ENCODE data around the gene YBX1. TPM values are rescaled to one million over a fixed set of nuclear protein-coding genes. Genes with fewer than 3 reads are reported as not detected.

YBX1 gene
- total RNA-seq: 488 TPM

DNA sequence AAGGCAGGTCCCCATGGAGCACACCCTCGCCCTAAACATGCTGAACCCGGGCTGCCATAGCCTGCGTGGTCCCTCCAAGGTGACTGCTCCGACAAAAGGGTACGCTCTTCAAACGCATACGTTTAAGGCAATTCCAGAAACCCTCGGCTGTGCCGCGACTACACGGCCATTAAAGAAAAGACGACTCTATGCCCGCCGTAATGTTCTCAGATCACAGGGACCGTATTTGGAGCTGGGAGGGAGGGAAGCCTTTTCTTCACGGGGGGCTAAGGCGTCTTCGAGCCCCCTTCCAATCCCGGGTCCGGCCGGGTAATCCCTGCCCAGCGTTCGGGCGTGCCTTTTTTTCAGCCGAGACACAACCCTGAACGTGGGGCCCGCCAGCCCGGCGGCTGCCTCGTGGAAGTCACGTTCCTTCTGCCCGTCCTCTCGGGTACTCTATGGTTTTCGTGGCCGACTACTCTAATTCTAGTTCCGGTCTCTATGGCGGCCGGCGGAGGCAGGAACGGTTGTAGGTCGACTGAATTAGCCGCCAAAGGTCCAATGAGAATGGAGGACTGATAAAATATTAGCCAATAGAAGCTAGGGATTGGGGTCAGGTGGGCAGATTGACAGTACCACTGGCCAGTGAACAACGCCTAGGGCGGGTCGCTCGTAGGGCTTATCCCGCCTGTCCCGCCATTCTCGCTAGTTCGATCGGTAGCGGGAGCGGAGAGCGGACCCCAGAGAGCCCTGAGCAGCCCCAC is at the start of gene YBX1:
YBX1 (plus strand) TSS at position 678 of the 743 bp plus-strand sequence. CDS start 148 bp downstream, outside the sequence.

DNA sequence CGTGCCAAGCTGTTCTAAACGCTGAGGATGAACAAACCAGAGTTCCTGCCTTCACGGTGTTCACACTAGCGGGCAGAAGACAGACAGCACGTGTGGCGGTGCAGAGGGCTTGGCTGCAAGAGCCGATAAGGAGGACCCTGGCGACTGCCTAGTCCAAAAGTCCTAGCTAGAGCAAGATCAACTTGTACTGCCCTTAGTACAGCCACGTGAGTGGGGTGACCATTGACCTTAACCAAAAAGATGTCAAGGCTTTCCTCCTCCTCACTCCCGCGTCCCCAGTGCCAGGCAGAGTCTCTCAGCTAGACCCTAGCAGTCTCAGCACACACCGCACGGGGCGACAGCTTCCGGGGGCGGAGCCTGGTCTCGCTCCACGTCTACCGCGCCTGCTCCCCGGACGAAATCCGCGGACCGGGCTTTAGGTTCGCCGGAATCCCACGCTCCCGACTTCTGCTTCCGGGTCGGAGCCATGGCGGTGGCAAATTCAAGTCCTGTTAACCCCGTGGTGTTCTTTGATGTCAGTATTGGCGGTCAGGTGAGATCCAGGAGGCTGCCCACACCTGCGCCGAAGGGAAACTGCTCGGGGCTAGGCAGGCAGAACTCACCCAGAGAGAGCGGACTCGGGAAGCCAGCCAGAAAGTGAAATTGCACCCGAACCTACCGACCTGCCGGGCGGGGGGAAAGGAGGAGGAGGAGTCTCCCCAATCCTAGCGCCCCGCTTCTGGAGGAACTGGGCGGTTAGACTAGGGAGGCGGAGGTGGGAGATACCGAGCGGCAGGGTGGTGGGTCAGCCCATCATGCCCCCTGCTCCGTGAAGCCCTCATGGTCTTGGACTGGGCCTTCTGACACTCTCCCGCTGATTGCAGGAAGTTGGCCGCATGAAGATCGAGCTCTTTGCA is 24.0 kb upstream of the YBX1 start, which contains the start of gene PPIH:
PPIH (plus strand) TSS at position 443 of the 896 bp plus-strand sequence; CDS start at position 467, 24 bp downstream.

GRCh38 chr1:42739753-42740700 is 57.8 kb downstream of the YBX1 start, which contains the start of gene CLDN19:
TSS of gene CLDN19 (minus strand) at chr1:42740236. CDS start at chr1:42740063, 173 bp downstream.

Other genes with a start within 250 kb of the YBX1 start
- gene ZMYND12, start 226.4 kb upstream of the YBX1 start, total RNA-seq: 4.6 TPM
- 29.7 TPM for gene PPCS, start 225.9 kb upstream of the YBX1 start, total RNA-seq
- gene CCDC30, start 219.1 kb upstream of the YBX1 start, total RNA-seq: 8.5 TPM
- 37.5 TPM for gene PPIH, start 24.0 kb upstream of the YBX1 start, total RNA-seq
- 8.6 TPM for gene CLDN19, start 57.8 kb downstream of the YBX1 start, total RNA-seq
- 68.0 TPM for gene P3H1, start 84.6 kb downstream of the YBX1 start, total RNA-seq
- 7.8 TPM for gene C1orf50, start 84.8 kb downstream of the YBX1 start, total RNA-seq
- gene TMEM269, start 102.6 kb downstream of the YBX1 start, total RNA-seq: 0.44 TPM
- gene ERMAP, start 134.7 kb downstream of the YBX1 start, total RNA-seq: 12.8 TPM
- gene SVBP, start 135.0 kb downstream of the YBX1 start, total RNA-seq: 27.7 TPM
- gene ZNF691, start 164.2 kb downstream of the YBX1 start, total RNA-seq: 17.4 TPM

Data from camera-type eye (tissue), 1 donor.